Measurements from ENCODE around the gene DTWD1. TPM values are rescaled to one million over a fixed set of nuclear protein-coding genes. Genes with fewer than 3 reads are reported as not detected.

The DTWD1 gene
- total and polyA plus RNA-seq, 3 donors from 2014 or later: 14.3 to 17.2 (median 15.3) TPM

GRCh38 chr15:49669288-49669687 is 48.4 kb downstream of the DTWD1 start:
- 70 to 85% methylated on average over 1 of the region's 1 CpG for WGBS, 2 donors
- H3K27ac ChIP-seq: no peak overlapping the region
- DNase-seq: no peak
- intact Hi-C loops (cut with DNase I; ENCODE audit: low total_unique reads): no loop called here
- H3K4me3 ChIP-seq: no peak overlapping the region
- TF ChIP-seq POLR2A (IDR thresholded peaks at IDR 0.05): no peak
- no peak for TF ChIP-seq CTCF (IDR thresholded peaks at IDR 0.05)
- no peaks in the 10 kb centered on the region for H3K27me3 ChIP-seq
- no peaks in the 10 kb centered on the region for H3K4me1 ChIP-seq
- H3K36me3 ChIP-seq (ENCODE audit: low read depth, missing control alignments): no peaks in the 10 kb centered on the region
- no peaks in the 10 kb centered on the region for H3K9me3 ChIP-seq

GRCh38 chr15:49673861-49674260 is 53.0 kb downstream of the DTWD1 start:
- no peak for DNase-seq
- WGBS, 2 donors: 87 to 89% methylated on average over 1 of the region's 1 CpG
- TF ChIP-seq POLR2A (IDR thresholded peaks at IDR 0.05) (no peak), CTCF (IDR thresholded peaks at IDR 0.05) (no peak)
- intact Hi-C loops (cut with DNase I; ENCODE audit: low total_unique reads): no loop called here
- Histone ChIP-seq H3K27ac (no peak overlapping the region), H3K4me3 (no peak overlapping the region), H3K4me1 (no peaks in the 10 kb centered on the region), H3K36me3 (ENCODE audit: low read depth, missing control alignments) (no peaks in the 10 kb centered on the region), H3K27me3 (no peaks in the 10 kb centered on the region), H3K9me3 (no peaks in the 10 kb centered on the region)

GRCh38 chr15:49674370-49674769 is 53.5 kb downstream of the DTWD1 start:
- no peaks in the 10 kb centered on the region for H3K9me3 ChIP-seq
- DNase-seq: no peak
- H3K36me3 ChIP-seq (ENCODE audit: low read depth, missing control alignments): no peaks in the 10 kb centered on the region
- no peak overlapping the region for H3K4me3 ChIP-seq
- TF ChIP-seq CTCF (IDR thresholded peaks at IDR 0.05): no peak
- no peak for TF ChIP-seq POLR2A (IDR thresholded peaks at IDR 0.05)
- WGBS, 2 donors: 39 to 47% methylated on average over 1 of the region's 1 CpG
- no peak overlapping the region for H3K27ac ChIP-seq
- intact Hi-C loops (cut with DNase I; ENCODE audit: low total_unique reads): no loop called here
- H3K4me1 ChIP-seq: no peaks in the 10 kb centered on the region
- H3K27me3 ChIP-seq: no peaks in the 10 kb centered on the region

- no peaks in the 10 kb centered on the region for H3K9me3 ChIP-seq
- no peak for DNase-seq
- H3K36me3 ChIP-seq (ENCODE audit: low read depth, missing control alignments): no peaks in the 10 kb centered on the region
- no peaks in the 10 kb centered on the region for H3K4me1 ChIP-seq
- TF ChIP-seq CTCF (IDR thresholded peaks at IDR 0.05) (no peak), POLR2A (IDR thresholded peaks at IDR 0.05) (no peak)
- no peak overlapping the region for H3K27ac ChIP-seq
- no peak overlapping the region for H3K4me3 ChIP-seq
- intact Hi-C loops (cut with DNase I; ENCODE audit: low total_unique reads): no loop called here
- H3K27me3 ChIP-seq: no peaks in the 10 kb centered on the region
Observed at GRCh38 chr15:49675041-49675440, 54.2 kb downstream of the DTWD1 start.

GRCh38 chr15:49678655-49679054 is 57.8 kb downstream of the DTWD1 start:
- no peaks in the 10 kb centered on the region for H3K36me3 ChIP-seq (ENCODE audit: low read depth, missing control alignments)
- no peaks in the 10 kb centered on the region for H3K4me1 ChIP-seq
- intact Hi-C loops (cut with DNase I; ENCODE audit: low total_unique reads): no loop called here
- H3K4me3 ChIP-seq: no peak overlapping the region
- no peak for TF ChIP-seq POLR2A (IDR thresholded peaks at IDR 0.05)
- TF ChIP-seq CTCF (IDR thresholded peaks at IDR 0.05): no peak
- 32 to 49% methylated on average over 4 of the region's 4 CpGs for WGBS, 2 donors
- H3K9me3 ChIP-seq: no peaks in the 10 kb centered on the region
- H3K27me3 ChIP-seq: no peaks in the 10 kb centered on the region
- no peak overlapping the region for H3K27ac ChIP-seq
- no peak for DNase-seq
